ENCODE measurements around the gene FITM2.

DNA sequence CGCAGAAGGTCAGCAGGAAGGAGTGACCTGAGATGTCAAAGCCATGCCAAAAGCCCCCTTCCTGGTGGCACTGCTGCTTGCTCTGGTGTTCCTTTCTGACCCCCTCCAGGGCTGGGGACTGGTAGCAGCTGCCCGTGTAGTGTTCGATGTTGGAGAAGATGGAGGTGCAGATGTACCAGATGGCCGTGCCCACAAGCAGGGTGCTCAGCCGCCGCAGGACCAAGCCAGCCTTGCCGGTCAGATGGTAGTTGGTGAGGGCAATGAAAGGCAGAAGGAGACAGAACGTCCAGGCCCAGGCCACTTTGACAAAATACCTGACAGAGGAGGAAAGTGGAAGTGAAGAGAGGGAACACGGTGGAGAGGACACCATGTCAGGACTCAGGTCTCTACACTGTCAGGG is 4.1 kb downstream of the FITM2 start:
- TF ChIP-seq, protein P1, sequence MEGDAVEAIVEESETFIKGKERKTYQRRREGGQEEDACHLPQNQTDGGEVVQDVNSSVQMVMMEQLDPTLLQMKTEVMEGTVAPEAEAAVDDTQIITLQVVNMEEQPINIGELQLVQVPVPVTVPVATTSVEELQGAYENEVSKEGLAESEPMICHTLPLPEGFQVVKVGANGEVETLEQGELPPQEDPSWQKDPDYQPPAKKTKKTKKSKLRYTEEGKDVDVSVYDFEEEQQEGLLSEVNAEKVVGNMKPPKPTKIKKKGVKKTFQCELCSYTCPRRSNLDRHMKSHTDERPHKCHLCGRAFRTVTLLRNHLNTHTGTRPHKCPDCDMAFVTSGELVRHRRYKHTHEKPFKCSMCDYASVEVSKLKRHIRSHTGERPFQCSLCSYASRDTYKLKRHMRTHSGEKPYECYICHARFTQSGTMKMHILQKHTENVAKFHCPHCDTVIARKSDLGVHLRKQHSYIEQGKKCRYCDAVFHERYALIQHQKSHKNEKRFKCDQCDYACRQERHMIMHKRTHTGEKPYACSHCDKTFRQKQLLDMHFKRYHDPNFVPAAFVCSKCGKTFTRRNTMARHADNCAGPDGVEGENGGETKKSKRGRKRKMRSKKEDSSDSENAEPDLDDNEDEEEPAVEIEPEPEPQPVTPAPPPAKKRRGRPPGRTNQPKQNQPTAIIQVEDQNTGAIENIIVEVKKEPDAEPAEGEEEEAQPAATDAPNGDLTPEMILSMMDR (IDR thresholded peaks at IDR 0.05): no peak
- no peak for TF ChIP-seq POLR2A (IDR thresholded peaks at IDR 0.05)
